HEK293 (cell line): ENCODE results near the gene EIF2D.
A peak's percentile ranks its signal among the peaks of the same experiment; 100 is the strongest.

ENCODE experiments used
- CTCF ChIA-PET: fragments of 350-600 bp; formaldehyde crosslinking; extraction: SDS; loops from one replicate; lab custom pipeline; 2021; ENCODE audit warnings: antibody characterized with exemption; lab: Yijun Ruan, JAX
- POLR2A ChIA-PET: fragments of 300-600 bp; formaldehyde crosslinking; extraction: SDS; loops from one replicate; lab custom pipeline; 2020; ENCODE audit warnings: antibody characterized with exemption, inconsistent platforms; lab: Yijun Ruan, JAX
- H3K27ac ChIP-seq: fragments of 200-500 bp; sonication (Bioruptor generic); 2 replicates; pipeline ENCODE4 v1.5.1; 2014; ENCODE audit warnings: low read depth, low read length, control low read depth, inconsistent platforms; ENCODE audit errors: extremely low read depth
- H3K36me3 ChIP-seq, 2 experiments: fragments of 200-500 bp in 1 of 2; sonication (Bioruptor generic) in 1 of 2; 1 replicate in 1 of 2; 2 replicates in 1 of 2; pipeline ENCODE4 v1.5.1; 2014 to 2017; ENCODE audit warnings: inconsistent platforms in 2 of 2, low read length in 2 of 2; ENCODE audit not compliant: control insufficient read depth in 2 of 2, insufficient read depth in 1 of 2
- H3K4me1 ChIP-seq: fragments of 200-500 bp; sonication (Bioruptor generic); 2 replicates; pipeline ENCODE4 v1.5.1; 2014; ENCODE audit warnings: mild to moderate bottlenecking, low read length, inconsistent platforms; ENCODE audit not compliant: control insufficient read depth, insufficient read depth
- H3K4me3 ChIP-seq: 2 replicates; pipeline ENCODE4 v1.5.1; 2011; ENCODE audit warnings: low read depth, mild to moderate bottlenecking, control low read depth, low read length, moderate library complexity
- H3K9me3 ChIP-seq: fragments of 200-500 bp; sonication (Bioruptor generic); 2 replicates; pipeline ENCODE4 v1.5.1; 2014; ENCODE audit warnings: low read depth, low read length, inconsistent platforms; ENCODE audit not compliant: control insufficient read depth, insufficient read depth
- PBX3 ChIP-seq: sonication (generic); formaldehyde crosslinking; IDR thresholded peaks from 2 replicates; pipeline ENCODE4 v1.8.1; 2022; ENCODE audit warnings: mild to moderate bottlenecking, moderate library complexity, missing genetic modification reagents
- REST ChIP-seq: fragments of 450-650 bp; formaldehyde crosslinking; IDR thresholded peaks from 2 replicates; pipeline ENCODE4 v1.5.1; 2016; ENCODE audit warnings: missing biosample characterization, missing genetic modification characterization
- SCRT2 ChIP-seq: fragments of 450-650 bp; formaldehyde crosslinking; IDR thresholded peaks from 2 replicates; pipeline ENCODE4 v1.5.1; 2016; ENCODE audit warnings: missing biosample characterization, missing genetic modification characterization
- SETDB1 ChIP-seq: IDR thresholded peaks from one replicate; pipeline ENCODE4 v1.6.1; 2017; ENCODE audit warnings: mild to moderate bottlenecking, low read length, moderate library complexity, mixed read lengths; ENCODE audit not compliant: insufficient read length
- SP7 ChIP-seq: fragments of 450-650 bp; formaldehyde crosslinking; IDR thresholded peaks from 2 replicates; pipeline ENCODE4 v1.5.1; 2016; ENCODE audit warnings: missing biosample characterization, missing genetic modification characterization
- ZBTB17 ChIP-seq: fragments of 450-650 bp; formaldehyde crosslinking; IDR thresholded peaks from 2 replicates; pipeline ENCODE4 v1.5.1; 2016; ENCODE audit warnings: missing biosample characterization, missing genetic modification characterization
- ZEB2 ChIP-seq: fragments of 450-650 bp; formaldehyde crosslinking; IDR thresholded peaks from 2 replicates; pipeline ENCODE4 v1.5.1; 2016; ENCODE audit warnings: missing biosample characterization, missing genetic modification characterization
- ZNF175 ChIP-seq: fragments of 450-650 bp; formaldehyde crosslinking; IDR thresholded peaks from 2 replicates; pipeline ENCODE4 v1.5.1; 2016; ENCODE audit warnings: missing biosample characterization, missing genetic modification characterization
- ZNF394 ChIP-seq: fragments of 450-650 bp; formaldehyde crosslinking; IDR thresholded peaks from 2 replicates; pipeline ENCODE4 v1.5.1; 2016; ENCODE audit warnings: missing biosample characterization, missing genetic modification characterization, mild to moderate bottlenecking, moderate library complexity, borderline replicate concordance
- ZNF426 ChIP-seq: fragments of 450-650 bp; formaldehyde crosslinking; IDR thresholded peaks from 2 replicates; pipeline ENCODE4 v1.5.1; 2017; ENCODE audit warnings: missing biosample characterization, missing genetic modification characterization, mild to moderate bottlenecking, inconsistent platforms, moderate library complexity
- ZNF501 ChIP-seq: fragments of 450-650 bp; formaldehyde crosslinking; IDR thresholded peaks from 2 replicates; pipeline ENCODE4 v1.5.1; 2016; ENCODE audit warnings: missing biosample characterization, missing genetic modification characterization
- ZNF580 ChIP-seq: fragments of 450-650 bp; formaldehyde crosslinking; IDR thresholded peaks from 2 replicates; pipeline ENCODE4 v1.5.1; 2016; ENCODE audit warnings: missing biosample characterization, missing genetic modification characterization
- ZNF624 ChIP-seq: fragments of 450-650 bp; formaldehyde crosslinking; IDR thresholded peaks from 2 replicates; pipeline ENCODE4 v1.5.1; 2017; ENCODE audit warnings: missing biosample characterization, missing genetic modification characterization
- ZNF629 ChIP-seq: fragments of 450-650 bp; formaldehyde crosslinking; IDR thresholded peaks from 2 replicates; pipeline ENCODE4 v1.5.1; 2017; ENCODE audit warnings: missing biosample characterization, missing genetic modification characterization
- ZNF645 ChIP-seq: fragments of 450-650 bp; formaldehyde crosslinking; IDR thresholded peaks from 2 replicates; pipeline ENCODE4; 2016; ENCODE audit warnings: missing biosample characterization, missing genetic modification characterization
- ZNF747 ChIP-seq: fragments of 450-650 bp; formaldehyde crosslinking; IDR thresholded peaks from 2 replicates; pipeline ENCODE4 v1.5.1; 2016; ENCODE audit warnings: missing biosample characterization, missing genetic modification characterization
- ZNF785 ChIP-seq: fragments of 450-650 bp; formaldehyde crosslinking; IDR thresholded peaks from 2 replicates; pipeline ENCODE4 v1.5.1; 2016; ENCODE audit warnings: missing biosample characterization, missing genetic modification characterization
- ZNF791 ChIP-seq: fragments of 450-650 bp; formaldehyde crosslinking; IDR thresholded peaks from 2 replicates; pipeline ENCODE4 v1.5.1; 2016; ENCODE audit warnings: missing biosample characterization, missing genetic modification characterization

Gene EIF2D

GRCh38 chr1:206578068-206578977, 33.9 kb downstream of the EIF2D start (continued):
- TF ChIP-seq PBX3, result no peak
- no peak for TF ChIP-seq ZNF747

- TF ChIP-seq ZNF501 (tag by site-specific recombination) (no peak), ZNF175 (no peak), ZNF629 (tag by site-specific recombination) (no peak)
- Histone ChIP-seq H3K4me1 (no peaks in the 10 kb centered on the region), H3K4me3 (no peak overlapping the region), H3K27ac (no peak overlapping the region), H3K9me3 (no peaks in the 10 kb centered on the region), H3K36me3 (peaks cover 0 to under 1% of the 10 kb centered on the region in 2 experiments; a peak in 1 of 3 replicates)
- POLR2A ChIA-PET, result no interaction called here
- CTCF ChIA-PET, result interaction anchor here (0.7 to 3.1 kb wide), 4 partner anchors 26 to 701 kb away, joined by 3 to 16 read pairs (median 8); no protein-coding TSS in a partner anchor
Measured at GRCh38 chr1:206577626-206578025, 34.6 kb downstream of the EIF2D start.

- ChIA-PET CTCF (interaction anchor here (0.6 to 3.1 kb wide), 5 partner anchors 8 to 97 kb away, joined by 3 to 16 read pairs (median 7); no protein-coding TSS in a partner anchor), POLR2A (interaction anchor here (0.7 kb wide), 1 partner anchor 457 kb away, joined by 3 read pairs; no protein-coding TSS in a partner anchor)
- Histone ChIP-seq H3K9me3 (no peaks in the 10 kb centered on the region), H3K4me1 (no peaks in the 10 kb centered on the region), H3K36me3 (no peaks in the 10 kb centered on the region), H3K4me3 (no peak overlapping the region), H3K27ac (no peak overlapping the region)
- TF ChIP-seq ZNF624 (tag by site-specific recombination) (no peak), SCRT2 (tag by site-specific recombination) (peak; percentile 70), ZNF580 (no peak), SP7 (peak; percentile 69)
Measured at GRCh38 chr1:206575894-206576737, 36.1 kb downstream of the EIF2D start.

GRCh38 chr1:206575165-206575893, 36.9 kb downstream of the EIF2D start:
- Histone ChIP-seq H3K4me1 (no peaks in the 10 kb centered on the region), H3K36me3 (no peaks in the 10 kb centered on the region), H3K9me3 (no peaks in the 10 kb centered on the region)
- ChIA-PET CTCF (interaction anchor here (0.6 to 1.8 kb wide), 5 partner anchors 9 to 96 kb away, joined by 3 to 11 read pairs (median 4); no protein-coding TSS in a partner anchor), POLR2A (no interaction called here)
- TF ChIP-seq ZNF645 (tag by site-specific recombination) (no peak), ZNF785 (tag by site-specific recombination) (no peak), SETDB1 (no peak), REST (tag by site-specific recombination) (no peak), ZEB2 (no peak), ZNF394 (tag by site-specific recombination) (no peak), ZNF426 (tag by site-specific recombination) (no peak), ZNF791 (no peak), ZBTB17 (tag by site-specific recombination) (no peak)
- TF ChIP-seq, all 188 proteins: peak for 0
- H3K4me3 ChIP-seq, result no peak overlapping the region
- H3K27ac ChIP-seq, result no peak overlapping the region
